IPS DF 4.7 (cell line): ENCODE data around the gene CHKA.

Experiments
- DNase-seq: peaks from one replicate; pipeline ENCODE4 v3.0.0-alpha.2; 2013; ENCODE audit warnings: low spot score; ENCODE audit errors: extremely low read depth

Gene CHKA

DNA sequence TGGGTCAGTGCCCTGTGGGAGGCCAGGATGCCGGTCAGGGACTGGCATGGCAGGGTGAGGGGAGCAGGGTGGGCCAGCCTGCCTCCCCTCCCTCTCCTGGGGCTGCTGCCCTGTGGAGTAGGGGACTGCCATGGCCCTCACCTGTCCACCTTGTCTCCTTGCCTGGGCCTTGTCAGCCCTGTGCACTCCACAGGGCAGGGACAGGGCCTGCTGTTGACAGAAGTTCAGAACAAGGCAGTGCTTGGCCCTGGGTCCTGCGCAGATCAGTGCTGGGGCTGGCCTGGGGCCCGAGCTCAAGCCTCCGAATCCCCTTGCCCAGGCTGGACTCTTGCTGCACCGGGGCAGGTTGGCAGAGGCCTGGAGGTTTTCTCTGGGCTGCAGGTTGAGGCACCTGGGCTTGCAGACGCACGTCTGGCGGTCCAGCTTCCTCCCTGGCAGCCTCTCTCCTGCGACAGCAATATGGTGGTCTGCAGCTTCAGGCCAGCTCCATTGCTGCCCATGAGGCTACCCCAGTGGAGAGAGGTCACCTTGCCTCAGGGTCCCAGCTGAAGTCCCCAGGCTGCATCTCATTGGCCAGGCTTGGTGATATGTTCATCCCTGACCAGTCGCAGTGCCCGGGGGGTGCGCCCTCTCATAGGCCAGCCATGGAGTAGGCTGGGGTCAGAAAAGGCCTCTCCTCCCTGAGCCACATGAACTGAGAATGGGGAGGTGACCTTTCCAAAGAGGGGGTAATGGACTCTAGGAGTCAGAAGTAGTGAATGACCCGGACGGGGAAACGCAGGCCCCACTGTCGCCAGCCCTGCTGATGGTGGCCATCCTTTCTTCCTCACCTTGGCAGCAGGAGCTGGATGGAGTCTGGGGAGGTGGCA, 21.5 kb upstream of the CHKA start:
- DNase-seq: no peak

DNA sequence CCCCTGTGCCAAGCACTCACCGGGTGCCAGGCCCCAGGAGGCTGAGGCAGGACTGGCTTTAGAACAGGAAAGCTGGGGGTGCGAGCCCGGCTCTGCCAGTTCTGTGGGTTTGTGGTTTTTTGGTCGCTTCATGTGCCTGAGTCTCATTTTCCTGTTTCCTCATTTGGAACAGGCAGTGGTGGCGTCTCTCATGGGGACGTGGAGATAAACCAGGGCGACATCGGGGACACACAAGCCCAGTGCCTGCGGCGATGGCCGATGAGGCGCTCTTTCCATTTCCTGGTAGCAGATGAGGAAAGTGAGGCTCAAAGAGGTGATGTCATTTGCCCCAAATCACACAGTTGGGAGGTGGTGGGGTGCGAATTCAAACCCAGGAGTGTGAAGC, 20.8 kb upstream of the CHKA start:
- no peak for DNase-seq

DNA sequence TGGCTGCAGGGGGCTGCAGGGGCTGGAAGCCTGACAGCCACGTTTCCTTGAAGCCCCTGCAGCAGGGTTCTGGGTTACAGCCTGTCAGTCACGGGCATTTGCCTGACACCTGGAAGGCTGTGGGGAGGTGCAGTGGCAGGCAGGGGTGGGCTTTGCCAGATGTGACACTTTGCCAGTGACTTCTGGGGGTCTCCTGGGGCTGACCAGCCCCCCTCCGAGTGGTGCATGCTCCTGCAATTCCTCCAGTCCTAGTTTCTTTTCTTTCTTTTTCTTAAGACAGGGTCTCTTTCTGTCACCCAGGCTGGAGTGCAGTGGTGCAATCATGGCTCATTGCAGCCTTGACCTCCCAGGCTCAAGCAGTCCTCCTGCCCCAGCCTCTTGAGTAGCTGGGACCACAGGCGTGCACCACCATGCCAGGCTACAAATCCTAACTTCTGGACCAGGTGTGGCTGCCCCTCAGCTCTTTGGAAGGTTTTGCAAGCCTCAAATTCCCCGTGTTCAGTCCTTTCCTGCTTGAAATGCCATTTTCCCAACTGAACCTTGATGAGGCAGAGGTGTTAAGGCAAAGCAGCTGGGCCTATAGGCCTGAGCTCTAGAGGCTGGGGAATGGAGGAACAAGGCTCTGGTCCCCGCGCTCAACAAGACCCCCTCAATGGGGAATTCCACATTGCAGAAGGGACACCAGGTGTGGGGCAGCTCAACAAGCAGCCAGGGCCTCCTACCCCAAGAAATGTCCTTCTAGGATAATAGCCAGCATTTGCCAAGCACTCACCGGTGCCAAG, 20.2 kb upstream of the CHKA start:
- DNase-seq: no peak

DNA sequence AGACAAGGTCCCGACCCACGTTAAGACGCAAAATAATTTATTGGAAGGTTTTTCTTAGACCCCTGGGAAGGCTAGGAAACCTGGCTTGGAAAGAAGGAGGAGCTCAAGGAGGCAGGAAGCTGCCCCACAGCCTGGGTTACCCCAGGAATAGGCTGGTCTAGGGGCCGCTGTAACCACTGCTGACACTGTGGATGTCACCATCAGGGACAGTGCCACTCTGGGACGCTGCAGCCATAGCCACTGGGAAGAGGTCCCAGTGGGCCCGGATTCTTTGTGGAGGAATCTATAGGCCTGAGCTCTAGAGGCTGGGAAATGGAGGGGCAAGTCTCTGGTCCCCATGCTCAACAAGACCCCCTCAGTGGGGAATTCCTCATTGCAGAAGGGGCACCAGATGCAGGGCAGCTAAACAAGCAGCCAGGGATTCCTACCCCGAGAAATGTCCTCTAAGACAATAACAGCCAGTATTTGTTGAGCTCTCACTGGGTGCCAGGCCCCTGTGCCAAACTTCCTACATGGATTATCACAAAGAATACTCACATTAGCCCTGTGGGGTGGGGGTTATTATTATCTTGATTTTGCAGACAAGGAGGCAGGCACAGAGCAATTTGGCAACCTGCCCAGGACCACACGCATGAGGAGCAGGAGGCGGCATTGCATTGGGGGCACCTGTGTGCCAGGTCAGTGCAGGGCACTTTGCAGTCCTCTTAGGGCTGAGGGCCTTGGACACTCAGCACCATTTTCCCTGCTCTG, 19.5 kb upstream of the CHKA start:
- DNase-seq: no peak

DNA sequence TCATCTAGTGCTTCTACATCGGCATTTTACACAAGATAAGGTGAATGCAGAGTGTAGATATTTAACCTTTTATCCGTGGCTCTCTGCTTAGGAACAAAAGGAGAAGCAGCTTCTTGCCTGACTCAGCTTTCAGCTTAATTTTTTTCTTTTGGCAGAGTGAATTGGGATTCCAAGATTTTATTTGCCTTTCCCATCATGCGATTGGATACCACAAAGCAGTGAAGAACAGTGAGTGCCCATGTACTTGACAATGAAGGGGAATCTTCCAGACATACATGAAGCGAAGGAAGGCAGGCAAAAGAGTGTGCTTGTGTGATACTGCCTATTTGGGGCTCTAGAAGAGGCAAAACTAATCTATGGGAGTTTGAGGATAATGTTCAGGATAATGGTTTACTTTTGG, 17.0 kb upstream of the CHKA start:
- DNase-seq: no peak

DNA sequence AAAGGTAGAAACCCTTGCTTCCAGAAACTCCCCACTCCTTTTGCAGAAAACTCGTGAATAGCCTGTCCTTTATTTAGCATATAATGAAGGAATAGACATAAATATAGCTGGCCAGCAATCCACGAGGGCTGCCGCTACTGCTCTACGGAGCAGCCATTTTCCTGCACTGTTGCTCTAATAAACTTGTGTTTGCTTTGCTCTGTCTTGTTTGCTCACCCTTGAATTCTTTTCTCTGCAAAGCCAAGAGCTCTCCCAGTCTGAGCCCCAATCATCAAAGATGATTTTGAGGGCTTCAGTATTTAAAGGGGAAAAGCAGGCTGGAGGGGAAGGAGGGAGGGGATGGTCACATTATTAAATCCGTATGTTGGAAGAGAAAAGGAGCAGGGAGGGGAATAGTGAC, 16.6 kb upstream of the CHKA start:
- no peak for DNase-seq

DNA sequence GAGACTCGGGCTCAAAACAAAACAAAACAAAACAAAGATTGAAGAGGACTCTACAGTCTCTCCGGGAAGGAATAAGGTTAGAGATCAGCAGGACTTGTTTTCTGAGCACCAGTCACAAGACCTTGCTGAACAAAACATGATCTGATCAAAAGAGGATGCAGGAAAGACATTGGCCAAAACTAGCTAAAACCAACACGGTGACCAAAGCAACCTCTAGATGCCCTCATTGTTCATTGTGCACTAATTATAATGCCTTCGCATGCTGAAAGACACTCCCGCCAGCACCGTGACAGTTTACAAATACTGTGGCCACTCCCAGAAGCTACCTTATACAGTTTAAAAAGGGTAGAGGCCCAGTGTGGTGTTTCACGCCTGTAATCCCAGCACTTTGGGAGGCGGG, 15.7 kb upstream of the CHKA start:
- no peak for DNase-seq

DNA sequence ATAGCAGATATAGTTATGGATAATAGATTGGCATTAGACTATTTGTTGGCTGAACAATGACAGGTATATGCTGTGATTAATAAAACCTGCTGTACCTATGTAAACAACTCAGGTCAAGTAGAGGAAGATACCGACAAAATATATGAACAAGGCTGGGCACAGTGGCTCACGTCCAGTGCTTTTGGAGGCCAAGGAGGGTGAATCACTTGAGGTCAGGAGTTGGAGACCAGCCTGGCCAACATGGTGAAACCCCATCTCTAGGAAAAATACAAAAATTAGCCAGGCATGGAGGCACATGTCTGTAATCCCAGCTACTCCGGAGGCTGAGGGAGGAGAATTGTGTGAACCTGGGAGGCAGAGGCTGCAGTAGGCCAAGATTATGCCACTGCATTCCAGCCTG, 14.0 kb upstream of the CHKA start:
- no peak for DNase-seq

DNA sequence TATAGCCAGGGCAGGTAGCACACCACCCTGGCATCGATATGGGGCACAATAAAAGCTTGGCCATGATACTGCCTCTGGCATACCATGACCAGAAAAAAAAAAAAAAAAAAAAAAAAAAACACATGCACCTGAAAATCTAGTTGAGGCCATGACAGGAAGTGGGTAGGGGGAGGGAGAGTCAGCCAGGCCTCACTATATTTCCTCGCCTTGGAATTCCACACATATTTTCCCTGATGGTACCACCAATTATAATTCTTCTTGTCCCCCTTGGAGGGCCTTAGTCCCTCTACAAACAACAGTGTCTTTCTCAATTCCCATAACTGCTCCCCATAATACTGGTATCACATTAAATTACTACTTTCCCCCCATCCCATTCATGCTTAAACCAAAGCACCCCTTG, 12.6 kb upstream of the CHKA start:
- no peak for DNase-seq

DNA sequence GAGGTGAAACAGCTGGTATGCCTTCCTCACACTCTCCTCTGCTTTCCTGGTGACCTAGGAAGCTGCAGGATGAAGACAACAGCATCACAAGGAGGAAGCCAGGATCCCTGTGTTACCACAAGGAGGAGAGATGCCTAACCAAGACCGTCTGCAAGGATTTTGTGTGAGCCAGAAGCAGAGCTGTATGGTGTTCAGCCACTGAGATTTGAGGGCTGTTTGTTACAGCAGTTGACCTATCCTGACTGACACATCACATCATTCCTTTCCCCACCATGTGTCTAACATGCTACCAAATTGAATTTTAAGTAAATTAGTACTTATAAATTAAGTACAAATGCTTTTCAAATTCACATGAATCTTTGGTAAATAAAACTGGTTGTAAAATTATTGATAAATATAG, 8.9 kb upstream of the CHKA start:
- no peak for DNase-seq

DNA sequence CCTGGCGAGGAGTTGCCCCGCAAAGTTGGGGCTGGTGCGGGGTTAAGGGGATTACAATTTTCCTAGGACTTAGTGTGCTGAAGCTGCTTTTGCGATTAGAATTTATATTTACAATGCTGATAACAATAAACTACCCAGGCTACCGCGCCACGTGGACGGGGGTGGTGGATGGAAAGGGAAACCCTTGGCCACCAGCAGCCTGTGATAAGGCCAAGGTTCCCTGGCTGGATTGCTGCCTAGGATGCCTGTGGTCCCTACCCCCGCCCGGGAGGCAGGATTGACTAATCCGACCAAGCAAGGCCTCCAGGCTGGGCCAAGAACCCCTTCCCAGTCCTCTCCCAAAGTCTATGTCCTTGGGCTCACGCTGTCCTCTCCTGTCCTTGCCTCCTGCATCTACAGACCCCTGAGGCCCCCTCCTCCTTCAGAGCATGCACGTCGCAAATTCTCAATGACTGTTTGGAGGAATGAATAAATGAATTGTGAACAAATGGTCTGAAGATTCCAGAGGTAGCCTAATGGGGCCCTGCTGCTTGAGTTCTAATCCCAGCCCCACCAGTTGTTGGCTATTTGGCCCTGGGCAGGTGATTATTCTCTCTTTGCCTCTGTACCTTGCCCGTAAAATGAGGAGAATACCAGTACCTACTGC, 7.6 kb upstream of the CHKA start:
- DNase-seq: no peak

DNA sequence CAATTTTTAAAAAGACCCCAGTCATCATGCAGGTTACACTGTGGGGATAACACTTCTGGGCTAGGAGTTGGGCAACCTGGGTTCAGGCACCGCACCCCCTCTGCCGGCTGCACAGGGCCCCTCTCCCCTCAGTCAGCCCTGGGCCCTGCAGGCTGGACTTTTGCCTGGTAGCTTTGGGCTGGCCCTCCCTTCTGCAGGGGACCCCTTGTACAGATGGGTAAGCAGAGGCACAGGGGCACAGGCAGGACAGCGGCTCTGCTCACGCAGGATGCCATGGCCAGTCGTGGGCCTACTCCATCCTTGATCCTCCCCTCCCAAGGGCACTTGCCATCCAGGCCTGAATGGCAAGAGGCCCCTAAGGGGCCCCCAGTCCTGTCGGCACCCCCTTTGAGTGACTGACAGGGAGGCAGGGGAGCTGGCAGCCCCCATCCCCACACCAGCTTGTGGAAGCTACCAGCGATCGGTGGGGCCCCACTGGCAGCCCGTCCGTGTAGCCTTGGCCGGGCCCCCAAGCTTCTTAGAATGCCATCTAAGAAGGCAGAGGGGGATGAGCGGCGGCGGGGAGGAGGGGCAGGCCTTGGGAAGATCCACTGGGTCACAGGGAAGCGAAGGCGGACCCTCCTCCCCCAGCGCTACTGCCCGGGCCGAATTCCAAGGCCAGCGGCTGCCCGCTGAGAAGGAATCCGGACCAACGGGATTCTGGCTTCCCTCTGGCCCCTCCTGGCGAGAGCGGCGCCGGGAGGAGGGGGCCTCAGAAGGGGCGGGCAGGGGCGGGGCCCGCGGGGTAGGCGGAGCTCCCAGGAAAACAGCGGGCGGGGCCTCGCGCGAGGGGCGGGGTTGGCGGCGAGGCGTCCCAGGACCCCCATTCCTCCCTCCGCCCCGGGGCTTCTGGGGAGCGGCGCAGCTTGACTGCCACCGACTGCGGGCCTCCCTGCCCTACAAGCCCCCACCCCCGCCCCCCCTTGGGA, 6.8 kb upstream of the CHKA start:
- peak; percentile 78 for DNase-seq

DNA sequence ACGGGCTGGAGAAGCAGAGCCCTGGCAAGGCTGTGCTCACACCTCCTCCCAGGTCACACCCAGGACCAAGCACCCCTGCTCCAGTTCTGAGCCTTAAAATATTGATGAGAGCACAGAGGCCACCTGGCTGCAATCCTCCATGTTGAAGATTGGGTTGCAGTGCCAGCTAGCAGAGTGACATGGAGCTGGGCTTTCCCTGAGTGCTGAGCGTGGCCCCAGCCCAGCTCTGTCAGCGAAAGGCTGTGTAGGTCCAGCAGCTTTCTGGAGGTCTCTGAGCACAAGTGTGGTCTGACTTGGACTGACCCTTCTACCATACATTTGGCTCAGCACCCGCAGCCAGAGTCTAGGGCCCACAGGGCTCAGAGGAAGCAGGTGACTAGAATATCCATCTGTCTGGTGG, 4.0 kb upstream of the CHKA start:
- DNase-seq: no peak

DNA sequence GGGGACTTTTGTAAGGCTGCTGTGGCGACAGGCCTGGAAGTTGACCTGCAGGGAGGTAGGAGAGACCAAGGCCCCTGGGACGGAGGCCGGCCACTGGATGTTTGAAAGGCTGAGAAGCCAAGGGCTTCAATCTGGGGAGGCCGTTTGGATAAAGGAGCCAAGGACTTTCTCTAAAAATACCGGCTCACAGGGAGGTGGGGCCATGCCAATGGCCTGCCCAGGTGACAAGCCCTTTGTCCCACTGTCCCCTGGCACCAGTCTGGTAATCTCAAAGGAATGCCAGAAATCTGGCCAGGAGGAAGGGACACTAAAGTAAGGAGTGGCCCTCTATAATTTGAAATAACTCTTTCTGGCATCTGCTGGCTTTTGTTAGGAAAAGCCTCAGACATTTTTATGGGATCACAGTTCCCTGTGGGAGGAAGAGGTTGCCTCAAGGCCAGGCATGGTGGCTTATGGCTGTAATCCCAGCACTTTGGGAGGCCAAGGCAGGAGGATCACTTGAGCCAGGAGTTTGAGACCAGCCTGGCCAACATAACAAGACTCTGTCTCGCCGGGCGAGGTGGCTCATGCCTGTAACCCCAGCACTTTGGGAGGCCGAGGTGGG, 1.9 kb upstream of the CHKA start:
- DNase-seq: no peak

DNA sequence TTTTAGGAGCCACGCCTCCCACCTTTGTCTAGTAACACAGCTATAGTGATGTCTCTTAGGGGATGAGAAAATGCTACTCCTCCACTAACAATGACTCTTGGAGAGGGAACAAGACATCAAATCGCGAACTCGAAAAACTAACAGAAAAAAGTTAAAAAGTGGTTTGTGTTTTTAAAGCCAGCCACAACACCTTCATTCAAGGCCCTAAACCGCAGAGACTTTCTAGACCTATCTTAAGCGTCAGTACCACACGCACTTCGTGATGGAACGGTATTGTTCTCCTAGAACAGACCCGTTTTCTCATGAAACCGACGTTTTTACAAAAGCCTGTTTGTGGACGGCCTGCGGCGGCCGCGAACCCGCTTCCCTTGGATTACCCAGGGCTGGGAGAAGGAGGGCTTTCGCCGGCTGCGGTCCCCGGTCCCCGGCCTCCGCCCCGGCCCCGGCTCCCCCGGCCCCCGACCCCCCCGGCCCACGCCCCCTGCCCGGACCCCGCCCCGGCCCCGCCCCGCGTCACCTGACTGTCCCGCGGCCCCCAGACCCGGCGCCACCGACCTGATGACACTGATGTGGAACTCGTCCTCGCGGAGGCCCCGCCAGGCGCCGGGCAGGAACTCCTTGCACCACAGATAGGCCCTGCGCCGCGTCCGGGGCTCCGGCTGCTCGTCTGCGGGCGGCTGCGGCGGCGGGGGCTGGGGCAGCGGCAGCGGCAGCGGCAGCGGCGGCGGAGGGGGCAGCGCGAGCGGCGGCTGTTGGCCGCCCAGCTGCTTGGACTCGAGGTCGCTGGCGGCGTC, 718 bp downstream of the CHKA start:
- DNase-seq: no peak

DNA sequence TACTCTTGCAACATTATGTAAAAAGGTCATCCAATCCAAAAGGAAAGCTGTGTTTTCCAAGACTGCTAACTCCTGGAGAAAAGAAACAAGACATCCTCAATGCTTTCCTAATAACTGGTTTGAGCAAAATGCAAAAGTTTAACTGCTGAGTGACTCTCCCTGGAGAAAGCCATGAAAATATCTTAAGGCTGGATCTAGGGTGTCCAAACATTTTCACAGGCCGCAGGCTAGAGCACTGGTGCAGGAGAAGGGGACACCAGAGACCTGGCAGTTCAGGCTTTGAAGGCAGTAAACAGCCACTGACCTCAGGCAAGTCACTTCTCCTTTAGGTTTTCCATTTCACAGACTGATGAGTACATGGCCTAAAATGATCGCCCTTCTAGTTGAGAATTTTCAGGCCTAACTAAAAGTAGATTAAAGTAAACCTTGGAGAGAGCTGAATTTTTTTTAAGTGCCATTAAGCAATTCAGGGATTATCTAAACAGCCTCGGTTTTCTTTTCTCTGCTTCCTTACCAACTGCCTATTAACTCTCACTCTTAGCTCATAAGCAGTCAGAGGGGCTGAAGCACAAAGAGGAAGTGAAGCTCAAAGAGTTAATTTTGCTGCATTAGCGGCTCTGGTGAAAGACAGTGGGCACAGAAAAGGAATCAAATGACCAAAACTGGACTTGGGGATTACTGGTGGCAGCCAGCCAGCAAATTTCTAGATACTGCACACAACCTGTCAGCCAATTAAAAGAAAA, 2.3 kb downstream of the CHKA start:
- DNase-seq: no peak

DNA sequence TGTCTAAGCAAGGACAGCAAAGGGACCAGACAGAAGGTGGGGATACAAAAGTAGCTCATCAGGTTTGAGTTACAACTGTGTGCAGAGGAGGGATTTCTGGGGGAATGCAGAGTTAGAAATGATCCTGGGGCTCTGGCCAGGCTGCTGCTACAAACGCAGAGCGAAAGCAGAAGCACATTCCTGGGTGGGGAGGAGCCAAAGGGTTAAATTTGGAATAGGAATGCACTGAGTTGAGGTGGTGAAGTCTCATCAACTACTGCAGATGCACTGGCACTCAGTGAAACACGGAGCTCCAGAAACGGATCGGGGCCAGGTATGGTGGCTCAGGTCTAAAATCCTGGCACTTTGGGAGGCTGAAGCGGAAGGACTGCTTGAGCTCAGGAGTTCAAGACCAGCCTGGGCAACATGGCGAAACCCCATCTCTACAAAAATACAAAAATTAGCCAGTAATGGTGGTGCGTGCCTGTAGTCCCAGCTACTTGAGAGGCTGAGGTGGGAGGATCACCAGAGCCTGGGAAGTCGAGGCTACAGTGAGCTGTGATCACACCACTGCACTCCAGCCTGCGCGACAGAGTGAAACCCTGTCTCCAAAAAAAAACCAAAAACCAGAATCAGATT, 3.2 kb downstream of the CHKA start:
- no peak for DNase-seq

DNA sequence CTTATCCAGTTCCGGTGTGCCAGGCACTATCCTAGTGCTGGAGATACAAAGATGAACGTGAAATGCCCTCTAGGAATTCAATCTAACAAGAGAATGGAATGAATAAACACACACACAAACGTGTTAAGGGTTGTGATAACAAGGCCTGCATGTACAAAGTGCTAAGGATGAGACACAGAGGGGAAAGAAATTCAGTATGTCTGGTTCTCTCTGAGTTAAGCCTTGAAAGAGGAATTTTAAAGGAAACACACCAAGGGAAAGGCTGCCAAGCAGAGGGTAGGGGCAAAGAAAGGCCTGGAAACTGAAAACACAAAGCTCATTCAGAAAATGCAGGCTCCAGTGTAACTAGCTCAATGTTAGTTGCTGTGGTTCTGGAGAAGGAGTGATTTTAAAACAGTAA, 4.2 kb downstream of the CHKA start:
- no peak for DNase-seq
